Astrocyte of the hippocampus (primary cell): Measurements from ENCODE around the gene PSPC1.
A peak's percentile ranks its signal among the peaks of the same experiment; 100 is the strongest.
"Not testable (repeated sequence)": the region's sequence is repeated elsewhere in the genome, so short reads cannot be mapped to it uniquely, and the experiment has no call there.

Experiments used
- DNase-seq: peaks from one replicate; pipeline ENCODE4 v3.0.0; 2011; ENCODE audit warnings: low read depth, low spot score

PSPC1 gene

DNA sequence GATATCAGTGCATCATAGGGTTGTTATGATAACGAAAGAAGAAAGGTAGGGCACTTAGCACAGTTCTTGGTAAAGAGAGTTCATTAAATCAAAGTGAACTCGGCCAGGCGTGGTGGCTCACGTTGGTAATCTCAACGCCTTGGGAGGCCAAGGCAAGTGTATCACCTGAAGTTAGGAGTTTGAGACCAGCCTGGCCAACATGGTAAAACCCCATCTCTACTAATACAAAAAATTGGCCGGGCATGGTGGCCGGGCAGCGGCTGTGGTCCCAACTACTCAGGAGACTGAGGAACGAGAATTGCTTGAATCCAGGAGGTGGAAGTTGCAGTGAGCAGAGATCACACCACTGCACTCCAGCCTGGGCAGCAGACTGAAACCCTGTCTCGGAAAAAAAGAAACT, 19.1 kb downstream of the PSPC1 start:
- DNase-seq, result no peak

DNA sequence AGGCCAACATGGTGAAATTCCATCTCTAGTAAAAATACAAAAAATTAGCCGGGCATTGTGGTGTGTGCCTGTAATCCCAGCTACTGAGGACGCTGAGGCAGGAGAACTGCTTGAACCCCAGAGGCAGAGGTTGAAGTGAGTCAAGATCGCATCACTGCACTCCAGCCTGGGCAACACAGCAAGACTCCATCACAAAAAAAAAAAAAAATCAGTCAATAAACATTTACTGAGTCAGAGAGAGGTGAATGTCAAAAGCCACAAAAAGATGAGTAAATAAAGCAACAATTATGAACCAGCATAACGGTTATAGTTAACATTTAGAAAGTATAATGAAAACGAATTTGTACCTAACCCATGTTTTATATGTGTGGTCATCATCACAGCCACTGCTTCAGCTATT, 23.1 kb downstream of the PSPC1 start:
- no peak for DNase-seq

DNA sequence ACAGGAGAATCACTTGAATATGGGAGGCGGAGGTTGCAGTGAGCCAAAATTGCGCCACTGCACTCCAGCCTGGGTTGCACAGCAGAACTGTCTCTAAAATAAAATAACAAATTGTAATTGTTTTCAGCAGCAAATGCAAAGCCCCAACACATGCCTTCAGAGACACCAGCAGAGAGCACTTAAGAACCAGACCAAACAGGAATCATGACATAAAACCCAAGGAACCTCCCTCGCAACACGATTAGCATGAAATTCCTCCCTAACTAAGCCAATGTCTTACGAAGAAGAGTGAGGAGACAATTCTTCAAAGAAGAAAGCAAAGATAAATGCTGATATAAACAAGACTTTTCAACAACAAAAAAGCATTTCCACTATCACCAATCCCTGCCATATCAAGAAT, 40.1 kb downstream of the PSPC1 start:
- no peak for DNase-seq

DNA sequence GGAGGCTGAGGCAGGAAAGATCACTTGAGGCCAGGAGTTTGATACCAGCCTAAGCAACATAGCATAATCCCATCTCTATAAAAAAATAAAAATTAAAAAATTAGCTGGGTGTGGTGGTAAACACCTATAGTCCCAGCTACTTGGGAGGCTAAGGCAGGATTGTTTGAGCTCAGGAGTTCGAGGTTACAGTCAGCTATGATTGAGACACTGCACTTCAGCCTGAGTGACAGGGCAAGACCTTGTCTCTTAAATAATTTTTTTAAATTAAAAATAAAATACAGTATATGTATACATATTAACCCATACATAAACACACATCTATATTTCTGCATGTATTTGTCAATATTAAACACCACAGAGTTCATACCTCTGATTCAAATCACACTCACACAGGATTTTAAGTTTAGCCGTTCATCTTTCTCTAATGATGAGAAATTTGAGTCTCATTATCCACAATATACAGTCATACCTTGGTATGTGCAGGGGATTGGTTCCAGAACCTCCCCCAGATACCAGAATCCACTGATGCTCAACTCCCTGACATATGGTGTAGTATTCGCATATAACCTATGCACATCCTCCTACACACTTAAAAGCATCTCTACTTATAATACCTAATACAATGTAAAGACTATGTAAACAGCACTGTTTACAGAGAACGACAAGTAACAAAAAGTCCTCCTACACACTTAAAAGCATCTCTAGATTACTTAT, 44.7 kb downstream of the PSPC1 start:
- DNase-seq, result no peak

DNA sequence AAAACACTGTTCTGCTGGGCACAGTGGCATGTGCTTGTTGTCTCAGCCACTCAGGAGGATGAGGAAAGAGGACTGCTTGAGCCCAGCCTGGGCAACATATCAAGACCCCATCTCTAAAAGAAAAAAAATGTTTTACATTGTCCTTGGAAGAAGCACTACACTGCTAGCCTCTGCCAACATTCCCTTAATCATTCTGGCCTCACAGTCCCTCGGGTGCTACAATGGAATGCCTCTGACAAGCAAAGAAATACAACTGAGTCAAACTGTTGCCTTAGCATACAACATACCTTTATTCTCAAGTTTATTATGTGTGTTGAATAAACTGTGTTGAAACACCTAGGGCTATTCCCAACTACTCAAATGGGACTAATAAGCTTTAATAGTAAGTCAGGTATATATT, 56.1 kb downstream of the PSPC1 start:
- no peak for DNase-seq

DNA sequence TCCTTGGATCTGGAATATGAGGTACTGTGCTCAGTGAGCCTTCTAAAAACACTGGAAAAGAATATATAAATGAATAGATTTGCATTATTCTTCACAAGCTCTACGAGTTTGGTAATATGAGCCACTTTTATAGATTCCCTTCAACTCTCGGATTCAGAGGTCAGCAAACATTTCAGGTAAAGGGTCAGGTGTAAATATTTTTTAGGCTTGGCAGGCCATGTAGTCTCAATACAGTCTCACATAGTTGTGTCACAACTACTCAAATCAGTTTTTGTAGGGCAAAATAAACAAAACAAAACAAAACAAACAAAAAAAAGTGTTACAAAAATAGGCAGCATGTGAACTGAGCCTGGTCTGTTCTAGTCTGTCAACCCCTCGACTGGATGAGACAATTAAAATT, 57.4 kb downstream of the PSPC1 start:
- DNase-seq, result no peak

DNA sequence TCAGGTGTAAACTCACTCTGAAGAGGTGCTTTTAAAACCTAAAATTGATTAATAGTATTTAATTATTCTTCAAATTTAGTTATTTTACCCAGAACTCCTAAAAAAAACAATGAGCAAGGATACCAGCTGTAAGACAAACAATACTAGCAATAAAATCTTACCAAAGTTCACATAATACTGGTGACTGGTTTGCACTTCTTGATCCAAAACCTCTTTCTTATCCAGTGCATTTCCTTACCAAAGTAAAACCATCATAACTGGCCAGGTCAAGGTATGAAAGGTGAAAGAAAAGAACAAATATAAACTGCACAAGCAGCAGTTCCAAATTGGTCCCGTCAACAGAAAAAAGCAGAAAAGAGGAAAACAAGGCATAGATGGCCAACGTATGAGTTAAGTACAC, 62.7 kb downstream of the PSPC1 start:
- DNase-seq, result no peak

DNA sequence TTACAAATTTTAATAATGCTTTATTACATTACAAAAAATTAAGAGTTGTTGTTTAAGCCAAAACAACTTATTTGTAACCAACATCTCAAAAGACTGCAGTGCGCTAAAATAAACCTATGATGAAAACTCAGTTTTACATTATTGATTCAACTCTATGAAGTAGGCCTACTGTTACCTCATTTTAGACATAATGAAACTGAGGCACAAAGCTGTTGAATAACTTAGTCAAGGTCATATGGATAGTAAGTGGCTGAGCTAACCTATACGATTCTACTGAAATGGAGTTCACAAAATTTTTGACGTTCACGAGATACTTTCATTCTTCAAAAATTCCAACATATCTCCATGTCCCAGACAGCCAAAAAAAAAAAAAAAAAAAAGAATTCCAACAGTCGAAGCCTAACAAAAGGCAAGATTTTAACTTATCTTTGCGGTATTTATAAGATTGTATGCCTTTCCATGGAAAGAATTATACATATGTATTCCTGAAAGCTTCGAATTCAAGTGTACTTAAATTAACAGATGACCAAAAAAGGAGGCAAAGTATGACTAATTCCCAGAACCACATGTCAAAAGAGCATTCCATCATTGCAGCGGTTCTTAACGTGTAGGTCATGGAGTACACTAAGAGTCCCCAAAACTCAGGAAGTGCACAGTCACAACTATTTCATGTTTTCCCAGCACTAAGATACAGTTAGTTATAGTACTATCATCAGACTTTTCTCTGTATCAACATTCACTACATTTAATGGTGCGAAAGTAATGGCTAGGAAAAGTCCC, 69.4 kb downstream of the PSPC1 start:
- DNase-seq, result peak; percentile 67

DNA sequence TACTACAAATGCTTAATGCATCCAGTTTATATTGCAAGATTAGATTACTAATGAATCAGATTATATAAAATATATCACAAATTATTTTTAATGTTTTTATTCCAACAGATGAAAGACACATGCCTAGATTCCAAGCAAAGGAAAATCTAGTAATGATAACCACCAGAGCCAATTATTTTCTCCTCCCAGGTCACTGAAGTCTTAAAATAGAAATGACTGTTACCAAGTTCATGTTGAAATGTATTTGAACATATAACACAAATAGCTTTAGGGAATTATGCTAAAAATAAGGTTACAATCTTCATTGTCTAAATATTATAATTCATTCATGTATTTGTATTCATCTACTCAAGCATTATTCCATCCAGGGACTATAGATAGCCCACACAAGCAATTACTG, 73.0 kb downstream of the PSPC1 start:
- not testable (repeated sequence) for DNase-seq

DNA sequence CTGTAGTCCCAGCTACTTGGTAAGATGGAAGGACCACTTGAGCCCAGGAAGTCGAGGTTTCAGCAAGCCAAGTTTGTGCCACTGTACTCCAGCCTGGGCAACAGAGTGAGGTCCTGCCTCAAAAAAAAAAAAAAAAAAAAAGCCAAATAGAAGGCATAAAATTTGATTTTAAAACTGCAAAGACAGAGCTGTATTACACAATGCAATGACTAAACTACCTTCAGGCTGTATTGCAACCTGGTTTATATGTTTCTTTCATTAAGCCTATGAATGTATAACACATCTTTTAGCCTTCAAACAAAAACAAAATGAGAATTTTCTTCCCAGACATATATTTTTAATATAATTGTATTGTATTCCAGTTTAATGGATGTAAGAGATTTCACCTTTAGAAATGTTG, 73.7 kb downstream of the PSPC1 start:
- not testable (repeated sequence) for DNase-seq

DNA sequence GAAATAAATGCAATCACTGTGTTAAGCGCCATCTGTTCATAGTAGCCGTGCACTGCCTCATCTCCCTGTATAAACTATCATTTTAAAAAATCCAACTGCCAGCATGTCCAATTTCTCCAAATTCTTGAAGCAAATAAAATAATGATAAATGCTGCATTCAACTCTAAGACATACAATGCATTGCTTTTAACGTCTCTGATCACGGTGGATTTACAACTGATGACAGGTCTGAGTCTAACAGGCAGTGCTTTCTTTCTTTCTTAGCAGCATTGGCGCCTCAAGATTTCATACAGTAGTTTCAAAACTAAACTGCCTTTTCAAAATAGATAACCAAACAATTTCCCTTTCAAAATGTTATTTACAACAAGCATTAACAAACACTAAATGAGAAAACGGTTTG, 78.5 kb downstream of the PSPC1 start:
- DNase-seq, result not testable (repeated sequence)

DNA sequence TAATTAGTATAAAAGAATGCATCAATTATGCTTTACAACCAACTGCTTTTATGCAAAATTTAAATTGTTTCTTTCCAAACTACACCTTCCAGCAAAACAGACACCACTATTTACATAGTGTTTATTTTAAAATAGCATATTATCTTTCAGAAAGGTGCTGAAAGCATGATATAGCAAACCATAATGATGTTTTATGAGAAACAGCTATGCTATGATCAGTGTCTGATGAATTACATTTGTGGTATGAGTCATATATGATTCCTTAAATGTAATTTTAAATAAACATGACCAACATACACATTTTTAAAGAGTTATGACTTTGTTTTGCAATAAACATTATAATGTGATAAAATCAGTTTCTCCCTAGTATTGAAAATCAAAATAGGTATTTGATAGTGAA, 81.1 kb downstream of the PSPC1 start:
- not testable (repeated sequence) for DNase-seq

DNA sequence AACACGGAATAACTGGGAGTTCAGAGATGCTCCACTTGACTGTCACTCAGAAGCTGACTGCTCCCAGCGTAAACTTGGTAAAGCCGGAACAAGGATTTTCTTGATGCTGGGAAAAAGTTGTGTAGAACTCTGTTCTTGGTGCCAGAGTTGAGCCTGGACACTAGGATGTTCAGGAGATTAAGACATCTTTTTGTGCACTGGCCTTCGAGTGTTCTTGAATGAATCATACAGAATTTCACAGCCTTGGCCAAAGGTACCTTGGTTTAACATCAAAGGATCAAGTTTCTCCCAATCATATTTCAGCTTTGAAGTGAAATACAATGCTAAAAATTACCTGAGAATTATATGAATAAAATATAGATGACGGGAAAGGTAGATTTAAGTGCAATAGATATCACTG, 81.8 kb downstream of the PSPC1 start:
- DNase-seq, result not testable (repeated sequence)

DNA sequence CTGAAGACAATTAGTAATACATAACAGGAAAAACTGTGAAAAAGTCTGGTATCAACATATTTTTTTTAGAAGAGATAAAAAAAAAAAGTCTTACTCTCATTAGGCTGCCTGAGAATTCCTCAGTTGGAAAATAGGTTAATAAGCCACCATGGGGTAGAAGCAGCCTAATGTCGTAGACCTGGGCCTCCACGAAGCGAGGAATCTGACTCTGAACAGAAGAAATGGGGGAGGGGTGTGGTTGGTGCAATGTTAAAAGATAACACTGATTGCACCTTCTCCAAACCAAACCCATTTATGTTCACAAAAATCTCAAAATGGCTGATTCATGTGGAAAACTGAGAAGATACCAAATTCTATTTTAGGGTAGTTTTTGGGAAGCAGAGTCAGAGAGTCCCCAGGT, 86.9 kb downstream of the PSPC1 start:
- DNase-seq, result no peak

DNA sequence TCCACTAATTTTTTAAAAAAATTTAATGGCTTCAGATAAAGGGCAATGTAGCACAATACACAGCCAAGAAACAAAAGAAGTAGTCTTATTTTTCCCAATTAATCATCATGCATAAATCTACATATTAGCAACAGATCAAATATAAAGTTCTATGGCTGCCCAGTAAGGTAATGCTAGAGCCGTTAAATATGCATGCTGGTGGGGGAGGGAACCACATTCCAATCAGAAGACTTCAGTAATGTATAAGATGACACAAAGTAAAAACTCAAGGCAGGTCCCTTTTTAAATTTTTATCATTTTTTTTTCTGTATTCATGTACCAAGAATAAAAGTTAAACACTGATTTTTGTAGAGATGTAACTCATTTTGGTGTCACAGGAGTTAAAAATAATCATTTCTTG, 87.3 kb downstream of the PSPC1 start:
- no peak for DNase-seq

DNA sequence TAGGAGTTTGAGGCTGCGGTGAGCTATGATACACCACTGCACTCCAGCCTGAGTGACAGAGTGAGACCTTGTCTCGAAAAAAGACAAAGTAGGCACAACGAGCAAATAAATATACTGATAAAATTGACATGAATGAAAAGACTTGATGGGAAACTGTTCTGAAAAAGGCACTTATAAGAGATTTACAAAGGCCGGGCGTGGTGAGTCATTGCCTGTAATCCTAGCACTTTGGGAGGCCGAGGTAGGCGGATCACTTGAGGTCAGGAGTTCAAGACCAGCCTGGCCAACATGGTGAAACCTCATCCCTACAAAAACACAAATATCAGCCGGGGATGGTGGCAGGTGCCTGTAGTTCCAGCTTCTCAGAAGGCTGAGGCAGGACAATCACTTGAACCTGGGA, 91.3 kb downstream of the PSPC1 start:
- DNase-seq, result peak; percentile 19

DNA sequence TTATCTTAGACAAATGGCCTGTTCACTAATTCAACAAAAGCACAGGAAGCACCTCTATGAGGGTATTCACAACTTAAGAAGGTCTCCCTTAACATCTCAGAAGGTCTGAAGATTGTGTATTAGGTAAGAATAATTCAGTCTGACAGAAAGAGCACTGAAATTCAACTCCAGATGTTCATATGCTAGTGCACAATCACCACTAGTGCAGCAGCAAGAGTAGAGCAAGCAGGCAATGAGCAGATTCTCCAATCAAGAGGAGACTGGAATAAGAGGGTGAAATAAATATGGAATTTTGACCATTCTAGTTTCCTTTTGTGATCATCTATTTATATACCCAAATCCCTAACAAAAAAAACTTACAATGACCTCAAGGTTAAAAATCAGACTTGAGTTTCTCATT, 97.3 kb downstream of the PSPC1 start:
- DNase-seq, result no peak

DNA sequence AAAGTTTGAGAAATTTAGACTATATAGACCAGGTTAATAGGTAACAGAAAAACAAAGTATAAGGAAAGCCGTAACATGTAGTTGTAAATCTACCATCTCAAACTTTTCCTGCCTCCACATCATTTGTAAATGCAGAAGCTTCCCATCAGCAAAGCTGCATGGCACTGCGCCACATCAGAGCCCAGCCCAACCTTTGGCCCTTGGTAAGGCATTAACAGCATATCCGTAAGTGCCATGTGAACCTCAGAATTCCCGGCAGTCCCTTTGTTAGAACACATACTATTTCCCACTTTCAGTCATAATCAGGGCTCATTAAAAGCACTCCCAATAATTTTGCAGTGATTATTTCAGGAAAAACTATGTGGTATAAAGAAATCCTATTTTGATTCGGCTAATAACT, 97.7 kb downstream of the PSPC1 start:
- DNase-seq, result no peak

DNA sequence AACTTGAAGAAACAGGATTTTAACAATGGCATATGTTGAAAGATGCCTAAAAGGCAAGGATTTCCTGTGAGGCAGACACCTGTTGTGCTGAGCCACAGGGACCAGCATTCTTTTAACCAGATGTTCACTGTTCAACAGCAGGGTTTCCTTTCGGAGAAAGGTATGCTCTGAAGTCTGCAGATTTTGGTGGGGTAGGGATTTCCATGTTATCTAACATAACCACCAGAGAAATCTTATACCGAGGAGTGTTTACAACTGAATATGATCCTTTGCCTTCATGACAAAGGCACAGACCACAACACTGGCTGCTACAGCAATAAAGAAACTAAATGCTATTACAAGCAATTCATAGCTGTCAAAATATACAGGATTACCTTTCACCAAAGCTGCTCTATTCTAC, 101.2 kb downstream of the PSPC1 start:
- no peak for DNase-seq

DNA sequence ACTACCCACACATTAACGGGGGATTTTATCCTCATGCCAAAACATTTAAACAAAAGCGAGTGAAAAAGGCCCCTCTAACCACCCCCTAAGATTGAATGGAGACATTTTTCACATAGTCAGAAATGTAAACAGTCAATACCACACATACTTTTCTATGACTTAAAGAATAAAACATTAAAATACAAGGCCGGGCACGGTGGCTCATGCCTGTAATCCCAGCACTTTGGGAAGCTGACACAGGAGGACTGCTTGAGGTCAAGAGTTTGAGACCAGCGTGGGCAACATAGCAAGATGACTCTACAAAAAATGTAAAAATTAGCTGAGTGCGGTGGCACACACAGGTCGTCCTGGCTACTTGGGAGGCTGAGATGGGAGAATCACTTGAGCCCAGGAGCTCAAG, 102.0 kb downstream of the PSPC1 start:
- DNase-seq, result no peak

DNA sequence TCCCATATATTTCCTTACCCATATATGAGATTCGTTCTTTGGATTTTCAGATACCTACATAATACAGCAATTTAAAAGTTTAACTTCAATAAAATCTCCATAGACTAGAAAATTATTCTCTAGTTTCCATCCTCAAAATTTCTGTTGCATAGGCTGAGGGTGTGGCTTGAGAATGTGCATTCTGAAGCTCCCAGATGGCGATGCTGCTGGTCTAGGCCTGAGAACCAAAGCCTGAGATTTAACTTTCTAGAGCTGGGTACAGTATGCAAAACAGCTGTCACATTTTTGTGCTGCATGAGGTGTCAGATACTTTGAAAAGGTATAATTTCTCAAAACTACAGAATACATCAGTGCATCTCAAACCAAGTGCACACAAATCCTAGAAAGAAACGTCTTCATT, 106.6 kb downstream of the PSPC1 start:
- DNase-seq, result no peak

DNA sequence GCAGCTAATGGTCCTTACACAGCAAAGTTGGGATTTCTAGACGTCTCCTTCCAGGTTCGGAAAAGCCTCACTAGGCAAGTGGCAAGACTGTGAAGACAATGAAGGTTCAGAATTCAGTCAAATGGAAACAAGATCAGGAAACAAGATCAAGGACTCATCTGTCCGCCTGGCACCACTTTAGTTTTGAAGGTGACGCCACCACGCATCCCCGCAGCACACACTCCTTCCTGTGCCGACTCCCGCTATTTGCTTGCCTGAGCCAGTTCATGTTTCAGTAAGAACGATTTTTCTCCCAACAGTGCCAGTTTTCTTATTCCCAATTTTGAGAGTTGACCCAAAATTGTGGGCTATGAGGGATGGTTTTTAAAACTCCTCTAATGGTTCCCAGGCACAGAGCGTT, 107.8 kb downstream of the PSPC1 start:
- no peak for DNase-seq
